Testis (tissue), 3 donors: ENCODE data around the gene CCDC124. TPM values are rescaled to one million over a fixed set of nuclear protein-coding genes. Genes with fewer than 3 reads are reported as not detected.
"Not testable (repeated sequence)": the region's sequence is repeated elsewhere in the genome, so short reads cannot be mapped to it uniquely, and the experiment has no call there.

Source experiments
- DNase-seq: peaks from one replicate; pipeline ENCODE4 v3.0.0-alpha.2; 2019
- H3K27ac ChIP-seq, 2 donors: fragments of 200-600 bp; sonication (generic); one replicate each; pipeline ENCODE4 v1.5.1; 2019
- H3K27me3 ChIP-seq: fragments of 200-600 bp; sonication (generic); one replicate; pipeline ENCODE4 v1.5.1; 2019
- H3K36me3 ChIP-seq: fragments of 200-600 bp; sonication (generic); one replicate; pipeline ENCODE4 v1.5.1; 2017; ENCODE audit warnings: low read depth; ENCODE audit errors: missing control alignments
- H3K4me1 ChIP-seq: fragments of 200-600 bp; sonication (generic); one replicate; pipeline ENCODE4 v1.5.1; 2019
- H3K4me3 ChIP-seq, 2 donors: fragments of 200-600 bp; sonication (generic); one replicate each; pipeline ENCODE4 v1.5.1; 2017 to 2019
- H3K9me3 ChIP-seq: fragments of 200-600 bp; sonication (generic); one replicate; pipeline ENCODE4 v1.5.1; 2017
- POLR2A ChIP-seq: fragments of 450-650 bp; IDR thresholded peaks from one replicate; pipeline ENCODE4 v1.6.1; 2017; ENCODE audit warnings: antibody characterized with exemption, mild to moderate bottlenecking, moderate library complexity
- WGBS, 2 donors: methylation state at CpG; one replicate each; pipeline ENCODE4 v1.1.5; 2018; 5-methylcytosine and 5-hydroxymethylcytosine counted together
- intact Hi-C: fragments of 100-400 bp; cut with DNase I; formaldehyde crosslinking; loops from one replicate; pipeline ENCODE4 v1.15.1; 2023; ENCODE audit warnings: low total_unique reads
- polyA plus RNA-seq: library from polyadenylated mRNA; stranded (reverse); fragments of 350-450 nt; fragmentation: Illumina TruSeq; extraction: RNeasy Lipid Tissue Mini Kit (QIAGEN cat#74804); gene quantifications from one replicate; pipeline ENCODE4 v1.2.3, GENCODE V29; 2014; ENCODE audit warnings: low read depth, low replicate concordance; ENCODE audit not compliant: insufficient read depth
- total RNA-seq, 2 donors: library from RNA; depleted of rRNA; stranded (reverse); fragments of >200 nt; gene quantifications; one replicate each; pipeline ENCODE4 v1.2.3, GENCODE V29; 2016
- TF ChIP-seq, protein P1 (sequence below), 3 experiments: fragments of 450-650 bp in 2 of 3; fragments of 200-600 bp in 1 of 3; sonication (generic) in 1 of 3; IDR thresholded peaks; one replicate each; pipeline ENCODE4 v1.5.1; 2016 to 2019; ENCODE audit warnings: antibody characterized with exemption in 3 of 3, mild to moderate bottlenecking in 2 of 3, moderate library complexity in 1 of 3

CCDC124 gene
- total and polyA plus RNA-seq, 3 donors from 2014 or later, result 51.5 to 75.0 (median 69.5) TPM

GRCh38 chr19:17981611-17982010, 48.8 kb downstream of the CCDC124 start:
- no peak for TF ChIP-seq POLR2A
- TF ChIP-seq, protein P1, sequence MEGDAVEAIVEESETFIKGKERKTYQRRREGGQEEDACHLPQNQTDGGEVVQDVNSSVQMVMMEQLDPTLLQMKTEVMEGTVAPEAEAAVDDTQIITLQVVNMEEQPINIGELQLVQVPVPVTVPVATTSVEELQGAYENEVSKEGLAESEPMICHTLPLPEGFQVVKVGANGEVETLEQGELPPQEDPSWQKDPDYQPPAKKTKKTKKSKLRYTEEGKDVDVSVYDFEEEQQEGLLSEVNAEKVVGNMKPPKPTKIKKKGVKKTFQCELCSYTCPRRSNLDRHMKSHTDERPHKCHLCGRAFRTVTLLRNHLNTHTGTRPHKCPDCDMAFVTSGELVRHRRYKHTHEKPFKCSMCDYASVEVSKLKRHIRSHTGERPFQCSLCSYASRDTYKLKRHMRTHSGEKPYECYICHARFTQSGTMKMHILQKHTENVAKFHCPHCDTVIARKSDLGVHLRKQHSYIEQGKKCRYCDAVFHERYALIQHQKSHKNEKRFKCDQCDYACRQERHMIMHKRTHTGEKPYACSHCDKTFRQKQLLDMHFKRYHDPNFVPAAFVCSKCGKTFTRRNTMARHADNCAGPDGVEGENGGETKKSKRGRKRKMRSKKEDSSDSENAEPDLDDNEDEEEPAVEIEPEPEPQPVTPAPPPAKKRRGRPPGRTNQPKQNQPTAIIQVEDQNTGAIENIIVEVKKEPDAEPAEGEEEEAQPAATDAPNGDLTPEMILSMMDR (IDR thresholded peaks at IDR 0.05), result no peak
- H3K4me3 ChIP-seq, result no peak overlapping the region
- intact Hi-C loops, result no loop called here
- no peak for DNase-seq
- H3K9me3 ChIP-seq, result no peaks in the 10 kb centered on the region
- 65 to 90% methylated on average over 26 to 38 of the region's 38 CpGs for WGBS, 2 donors
- H3K36me3 ChIP-seq, result no peaks in the 10 kb centered on the region
- no peak overlapping the region for H3K27ac ChIP-seq
- no peaks in the 10 kb centered on the region for H3K4me1 ChIP-seq
- H3K27me3 ChIP-seq, result no peaks in the 10 kb centered on the region

- H3K4me3 ChIP-seq, result no peak overlapping the region
- 72 to 87% methylated on average over 15 to 22 of the region's 22 CpGs for WGBS, 2 donors
- H3K36me3 ChIP-seq, result no peaks in the 10 kb centered on the region
- no peak overlapping the region for H3K27ac ChIP-seq
- intact Hi-C loops, result no loop called here
- H3K4me1 ChIP-seq, result no peaks in the 10 kb centered on the region
- TF ChIP-seq, protein P1 (IDR thresholded peaks at IDR 0.05), result no peak
- TF ChIP-seq POLR2A, result no peak
- H3K27me3 ChIP-seq, result no peaks in the 10 kb centered on the region
- H3K9me3 ChIP-seq, result no peaks in the 10 kb centered on the region
- no peak for DNase-seq
These were observed 49.6 kb downstream of the CCDC124 start for GRCh38 chr19:17982430-17982829.

DNA sequence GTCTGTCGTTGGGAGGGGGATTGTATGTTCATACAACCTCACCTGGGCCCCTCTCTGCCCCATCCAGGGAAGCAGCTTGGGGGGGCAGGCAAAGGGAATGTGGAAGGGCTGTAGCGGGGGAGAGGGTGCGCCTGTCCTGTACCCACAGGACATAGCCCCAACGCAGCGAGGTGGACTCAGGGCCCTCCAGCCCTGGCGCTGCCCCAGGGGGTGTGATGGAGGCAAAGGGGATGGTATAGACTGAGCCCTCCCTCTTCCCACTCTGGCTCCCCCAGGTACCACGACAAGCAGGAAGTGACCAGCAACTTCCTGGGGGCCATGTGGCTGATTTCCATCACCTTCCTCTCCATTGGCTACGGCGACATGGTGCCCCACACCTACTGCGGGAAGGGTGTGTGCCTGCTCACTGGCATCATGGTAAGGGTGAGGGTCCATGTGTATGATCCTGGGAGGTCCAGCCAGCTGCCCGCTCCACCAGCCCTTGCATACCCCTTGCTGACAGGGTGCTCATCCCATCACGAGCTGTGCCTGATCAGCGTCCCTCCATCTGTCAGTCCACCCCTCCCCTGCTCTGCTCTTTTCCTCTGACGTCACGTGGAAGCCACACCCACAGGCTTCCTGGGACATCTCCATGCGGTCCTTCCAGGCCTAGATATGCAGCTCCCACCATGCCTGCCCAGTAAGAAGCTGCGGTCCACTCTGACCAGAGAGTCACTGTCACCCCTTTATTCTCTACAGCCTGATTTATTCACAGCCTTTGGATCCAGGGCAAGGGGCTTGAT, 52.4 kb downstream of the CCDC124 start:
- H3K4me3 ChIP-seq, result no peak overlapping the region
- intact Hi-C loops, result no loop called here
- no peaks in the 10 kb centered on the region for H3K36me3 ChIP-seq
- TF ChIP-seq, protein P1 (IDR thresholded peaks at IDR 0.05), result no peak
- no peak for TF ChIP-seq POLR2A
- no peak for DNase-seq
- no peaks in the 10 kb centered on the region for H3K9me3 ChIP-seq
- H3K4me1 ChIP-seq, result no peaks in the 10 kb centered on the region
- H3K27ac ChIP-seq, result no peak overlapping the region
- 82 to 87% methylated on average over 16 to 17 of the region's 17 CpGs for WGBS, 2 donors
- no peaks in the 10 kb centered on the region for H3K27me3 ChIP-seq

DNA sequence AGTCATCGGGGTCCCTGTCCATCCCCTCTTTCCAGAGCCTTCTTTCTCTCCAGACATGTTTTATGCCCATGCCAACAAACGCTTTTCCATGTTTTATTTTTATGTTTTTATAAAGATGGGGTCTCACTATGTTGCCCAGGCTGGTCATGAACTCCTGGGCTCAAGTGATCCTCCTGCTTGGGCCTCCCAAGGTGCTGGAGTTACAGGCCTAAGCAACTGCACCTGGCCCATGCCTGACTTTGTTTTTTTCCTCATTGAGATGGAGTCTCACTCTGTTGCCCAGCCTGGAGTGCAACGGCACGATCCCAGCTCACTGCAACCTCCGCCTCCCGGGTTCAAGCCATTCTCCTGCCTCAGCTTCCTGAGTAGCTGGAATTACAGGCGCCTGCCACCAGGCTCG, 53.8 kb downstream of the CCDC124 start:
- H3K4me3 ChIP-seq, intact Hi-C loops, H3K27ac ChIP-seq, H3K27me3 ChIP-seq, H3K9me3 ChIP-seq, DNase-seq, H3K36me3 ChIP-seq, H3K4me1 ChIP-seq: not testable (repeated sequence)
- WGBS, 2 donors, result 88 to 94% methylated on average over 8 of the region's 8 CpGs

GRCh38 chr19:17988161-17988560, 55.3 kb downstream of the CCDC124 start:
- H3K4me3 ChIP-seq, result no peak overlapping the region
- no peaks in the 10 kb centered on the region for H3K4me1 ChIP-seq
- no peaks in the 10 kb centered on the region for H3K9me3 ChIP-seq
- H3K27ac ChIP-seq, result no peak overlapping the region
- TF ChIP-seq, protein P1 (IDR thresholded peaks at IDR 0.05), result no peak
- TF ChIP-seq POLR2A, result no peak
- no peaks in the 10 kb centered on the region for H3K36me3 ChIP-seq
- no peaks in the 10 kb centered on the region for H3K27me3 ChIP-seq
- intact Hi-C loops, result no loop called here
- DNase-seq, result no peak
- 91 to 94% methylated on average over 13 of the region's 13 CpGs for WGBS, 2 donors
